Neutrophil (primary cell): ENCODE data around the gene DHX9.

Experiments
- H3K27ac ChIP-seq: fragments of 200-600 bp; sonication (generic); 2 replicates; pipeline ENCODE4 v1.5.1; 2016; ENCODE audit warnings: mild to moderate bottlenecking, moderate library complexity
- H3K27me3 ChIP-seq: fragments of 200-600 bp; sonication (generic); 2 replicates; pipeline ENCODE4 v1.6.0; 2016; ENCODE audit warnings: mild to moderate bottlenecking
- H3K36me3 ChIP-seq: fragments of 200-600 bp; sonication (generic); 2 replicates; pipeline ENCODE4 v1.5.1; 2017
- H3K4me1 ChIP-seq, 2 experiments: fragments of 200-600 bp in 1 of 2; sonication (generic) in 1 of 2; 1 replicate in 1 of 2; 2 replicates in 1 of 2; pipeline versions ENCODE4 v1.5.1 to v1.6.1; 2013 to 2016; ENCODE audit warnings: low read depth in 1 of 2, low read length in 1 of 2, mild to moderate bottlenecking in 1 of 2, moderate library complexity in 1 of 2; ENCODE audit not compliant: control insufficient read depth in 1 of 2, insufficient read depth in 1 of 2
- H3K4me3 ChIP-seq, 2 experiments: fragments of 200-600 bp in 1 of 2; sonication (generic) in 1 of 2; 1 replicate in 1 of 2; 2 replicates in 1 of 2; pipeline ENCODE4 v1.5.1; 2013 to 2016; ENCODE audit warnings: low read depth in 1 of 2, low read length in 1 of 2, mild to moderate bottlenecking in 1 of 2, moderate library complexity in 1 of 2
- H3K9me3 ChIP-seq: fragments of 200-600 bp; sonication (generic); 2 replicates; pipeline ENCODE4 v1.5.1; 2016
- TF ChIP-seq, protein P1 (sequence below): fragments of 200-600 bp; sonication (generic); IDR thresholded peaks from 2 replicates; pipeline ENCODE4 v1.5.1; 2016; ENCODE audit warnings: antibody characterized with exemption

Gene DHX9

DNA sequence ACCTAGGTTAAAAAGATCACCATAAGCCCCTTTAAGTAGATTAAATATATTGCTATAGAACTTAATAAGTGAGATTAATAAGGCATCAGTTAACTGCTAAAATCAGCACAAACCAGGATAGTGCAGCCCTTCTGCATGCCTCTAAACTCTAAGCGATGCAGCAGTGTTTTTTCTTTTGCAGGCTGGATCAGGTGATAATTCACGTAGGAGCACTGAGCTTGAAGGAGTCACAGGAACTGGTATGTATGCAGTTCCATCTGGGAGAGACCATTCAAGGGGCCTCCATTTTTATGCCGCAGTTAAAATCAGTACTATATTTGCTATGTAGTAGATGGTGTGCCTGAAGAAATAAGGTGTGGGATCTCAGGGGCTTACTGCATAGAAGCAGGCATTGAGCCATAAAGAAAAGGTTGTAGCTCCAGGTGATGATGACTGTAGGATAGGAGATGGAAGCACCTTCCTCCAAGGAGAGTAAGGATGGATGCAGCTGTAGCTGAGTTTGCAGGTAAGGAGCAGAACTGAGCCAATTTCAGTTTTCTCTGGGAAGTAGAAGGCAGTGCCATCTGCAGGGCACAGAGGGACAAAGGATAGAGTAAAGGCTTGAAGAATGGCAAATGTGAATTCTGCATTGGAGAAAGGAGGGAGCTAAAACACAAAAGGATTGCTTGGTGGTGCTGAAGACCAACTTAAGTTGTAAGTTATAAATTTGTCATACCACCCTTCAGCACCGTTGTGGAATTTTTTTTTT is 27.0 kb upstream of the DHX9 start:
- Histone ChIP-seq H3K27ac (no peak overlapping the region), H3K9me3 (peaks cover 3% of the 10 kb centered on the region), H3K4me3 (no peak overlapping the region), H3K36me3 (peaks cover 96% of the 10 kb centered on the region), H3K27me3 (no peaks in the 10 kb centered on the region), H3K4me1 (peaks cover 9 to 12% of the 10 kb centered on the region in 2 experiments)
- TF ChIP-seq, protein P1, sequence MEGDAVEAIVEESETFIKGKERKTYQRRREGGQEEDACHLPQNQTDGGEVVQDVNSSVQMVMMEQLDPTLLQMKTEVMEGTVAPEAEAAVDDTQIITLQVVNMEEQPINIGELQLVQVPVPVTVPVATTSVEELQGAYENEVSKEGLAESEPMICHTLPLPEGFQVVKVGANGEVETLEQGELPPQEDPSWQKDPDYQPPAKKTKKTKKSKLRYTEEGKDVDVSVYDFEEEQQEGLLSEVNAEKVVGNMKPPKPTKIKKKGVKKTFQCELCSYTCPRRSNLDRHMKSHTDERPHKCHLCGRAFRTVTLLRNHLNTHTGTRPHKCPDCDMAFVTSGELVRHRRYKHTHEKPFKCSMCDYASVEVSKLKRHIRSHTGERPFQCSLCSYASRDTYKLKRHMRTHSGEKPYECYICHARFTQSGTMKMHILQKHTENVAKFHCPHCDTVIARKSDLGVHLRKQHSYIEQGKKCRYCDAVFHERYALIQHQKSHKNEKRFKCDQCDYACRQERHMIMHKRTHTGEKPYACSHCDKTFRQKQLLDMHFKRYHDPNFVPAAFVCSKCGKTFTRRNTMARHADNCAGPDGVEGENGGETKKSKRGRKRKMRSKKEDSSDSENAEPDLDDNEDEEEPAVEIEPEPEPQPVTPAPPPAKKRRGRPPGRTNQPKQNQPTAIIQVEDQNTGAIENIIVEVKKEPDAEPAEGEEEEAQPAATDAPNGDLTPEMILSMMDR = no peak

DNA sequence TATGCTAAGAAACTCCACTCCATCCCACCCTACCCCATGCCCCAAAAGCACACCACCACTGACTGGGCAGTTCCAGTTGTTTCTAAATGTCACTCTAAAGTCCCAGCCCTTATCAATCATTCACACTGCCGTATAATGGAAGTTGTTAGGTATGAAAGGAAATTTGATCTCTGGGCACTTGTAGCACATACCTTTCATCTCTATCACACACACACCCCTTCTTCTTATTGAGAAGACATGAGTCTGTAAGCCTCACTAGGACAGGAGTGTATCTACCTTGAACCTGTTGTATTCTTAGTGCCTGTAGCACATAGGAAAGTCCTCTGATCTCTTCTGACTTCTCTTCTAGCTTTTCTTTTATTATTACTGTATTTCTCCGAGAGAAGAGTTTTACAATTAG is 22.3 kb upstream of the DHX9 start:
- TF ChIP-seq, protein P1 = no peak
- H3K36me3 ChIP-seq = peaks cover 100% of the 10 kb centered on the region
- no peak overlapping the region for H3K27ac ChIP-seq
- no peaks in the 10 kb centered on the region for H3K4me1 ChIP-seq
- peaks cover 3% of the 10 kb centered on the region for H3K9me3 ChIP-seq
- H3K4me3 ChIP-seq = no peak overlapping the region
- no peaks in the 10 kb centered on the region for H3K27me3 ChIP-seq

DNA sequence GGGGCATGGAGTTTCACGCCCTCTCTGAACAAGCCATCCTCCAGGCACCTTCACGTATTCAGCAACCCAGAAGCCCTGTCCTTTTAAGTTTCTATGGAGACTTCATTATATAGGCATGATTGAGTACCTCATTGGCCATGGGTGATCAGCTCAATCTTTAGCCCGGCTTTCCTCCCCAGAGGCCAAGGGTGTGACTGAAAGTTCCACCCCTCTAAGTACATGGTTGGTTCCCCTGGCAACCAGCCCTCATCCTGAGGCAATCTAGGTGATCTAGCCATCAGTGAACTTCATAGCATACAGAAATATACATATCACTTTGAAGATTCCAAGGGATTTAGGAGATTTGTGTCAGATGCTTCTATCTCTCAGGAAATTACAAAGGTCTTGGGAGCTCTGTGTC is 21.3 kb upstream of the DHX9 start:
- H3K9me3 ChIP-seq = peaks cover 3% of the 10 kb centered on the region
- no peak overlapping the region for H3K27ac ChIP-seq
- H3K27me3 ChIP-seq = no peaks in the 10 kb centered on the region
- TF ChIP-seq, protein P1 = no peak
- peaks cover 100% of the 10 kb centered on the region for H3K36me3 ChIP-seq
- H3K4me1 ChIP-seq = no peaks in the 10 kb centered on the region
- H3K4me3 ChIP-seq = no peak overlapping the region

DNA sequence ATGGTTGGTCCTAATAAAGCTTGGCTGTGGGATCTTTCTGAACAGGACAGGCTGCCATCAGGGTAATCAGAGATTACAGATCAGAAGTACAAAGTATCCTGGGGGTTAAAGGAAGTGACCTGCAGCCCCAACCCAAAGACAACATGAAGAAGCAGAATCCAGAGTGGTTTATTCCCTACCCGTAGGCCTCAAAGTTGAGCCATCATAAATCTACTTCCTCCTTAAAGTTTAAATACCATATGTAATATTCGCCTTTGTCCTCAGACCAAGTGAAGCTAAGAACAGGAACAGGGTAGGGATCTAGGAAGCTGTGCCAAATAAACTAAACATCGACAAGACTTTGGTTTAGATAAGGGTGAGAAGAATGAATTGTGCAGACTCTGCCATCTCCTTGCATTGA is 15.9 kb upstream of the DHX9 start:
- TF ChIP-seq, protein P1 = no peak
- H3K36me3 ChIP-seq = peaks cover 98% of the 10 kb centered on the region

DNA sequence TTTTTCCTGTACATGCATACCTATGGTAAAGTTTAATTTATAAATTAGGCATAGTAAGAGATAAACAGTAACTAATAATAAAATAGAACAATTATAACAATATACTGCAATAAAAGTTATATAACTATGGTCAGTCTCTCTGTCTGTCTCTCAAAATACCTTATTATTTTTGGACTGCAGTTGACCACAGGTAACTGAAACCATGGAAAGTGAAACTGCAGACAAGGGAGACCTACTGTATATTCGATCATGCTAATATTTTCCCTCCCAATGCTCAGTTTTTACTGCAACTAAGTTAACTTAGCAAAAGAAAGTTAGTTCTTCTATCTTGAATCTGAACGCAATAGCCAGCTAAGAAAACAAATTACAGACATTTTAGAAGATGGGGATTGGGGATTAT is 12.3 kb upstream of the DHX9 start:
- no peaks in the 10 kb centered on the region for H3K27me3 ChIP-seq
- no peak overlapping the region for H3K27ac ChIP-seq
- H3K4me3 ChIP-seq = no peak overlapping the region
- H3K9me3 ChIP-seq = no peaks in the 10 kb centered on the region
- no peaks in the 10 kb centered on the region for H3K4me1 ChIP-seq
- TF ChIP-seq, protein P1 = no peak
- H3K36me3 ChIP-seq = peaks cover 96% of the 10 kb centered on the region

More for the DNA sequence above, 15.9 kb upstream of the DHX9 start:
- Histone ChIP-seq H3K4me1 (no peaks in the 10 kb centered on the region), H3K27ac (peak overlapping the region; percentile 35), H3K4me3 (no peak overlapping the region), H3K27me3 (no peaks in the 10 kb centered on the region), H3K9me3 (no peaks in the 10 kb centered on the region)
